NT2/D1 (cell line): Measurements from ENCODE around the gene SNRPF.

Source experiments
- SUZ12 ChIP-seq: IDR thresholded peaks from 2 replicates; pipeline ENCODE4 v1.6.1; 2011; ENCODE audit not compliant: insufficient read length, insufficient read depth; ENCODE audit errors: extremely low read depth
- YY1 ChIP-seq: IDR thresholded peaks from 2 replicates; pipeline ENCODE4 v1.6.1; 2011; ENCODE audit not compliant: insufficient read length, insufficient read depth
- ZNF274 ChIP-seq: IDR thresholded peaks from 2 replicates; pipeline ENCODE4 v1.6.1; 2011; ENCODE audit warnings: mild to moderate bottlenecking, low read depth, low read length

DNA sequence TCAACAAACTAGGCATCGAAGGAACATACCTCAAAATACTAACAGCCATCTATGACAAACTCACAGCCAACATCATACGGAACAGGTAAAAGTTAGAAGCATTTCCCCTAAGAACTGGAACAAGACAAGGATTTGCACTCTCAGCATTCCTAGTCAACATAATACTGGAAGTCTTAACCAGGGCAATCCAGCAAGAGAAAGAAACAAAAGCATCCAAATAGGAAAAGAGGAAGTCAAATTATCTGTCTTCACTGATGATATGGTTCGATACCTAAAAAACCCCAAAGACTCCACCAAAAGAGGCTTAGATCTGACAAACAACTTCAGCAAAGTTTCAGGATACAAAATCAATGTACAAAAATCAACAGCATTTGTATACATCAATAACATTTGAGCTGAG lies 51.1 kb downstream of the SNRPF start:
- TF ChIP-seq YY1 (no peak), ZNF274 (no peak), SUZ12 (no peak)
